Endodermal cell (in vitro differentiated cells): ENCODE measurements around the gene TTC7B. TPM values are rescaled to one million over a fixed set of nuclear protein-coding genes. Genes with fewer than 3 reads are reported as not detected.

Experiments
- DNase-seq: peaks from one replicate; pipeline ENCODE4 v3.0.0-alpha.2; 2017
- H3K27ac ChIP-seq: 2 replicates; pipeline ENCODE4 v1.5.1; 2013; ENCODE audit warnings: mild to moderate bottlenecking, low read depth, low read length, moderate library complexity
- H3K27me3 ChIP-seq: 2 replicates; pipeline ENCODE4 v1.6.1; 2013; ENCODE audit warnings: mild to moderate bottlenecking, low read length, moderate library complexity; ENCODE audit not compliant: insufficient read depth, control insufficient read depth, poor library complexity, severe bottlenecking
- H3K36me3 ChIP-seq: 2 replicates; pipeline ENCODE4 v1.7.0; 2013; ENCODE audit warnings: mild to moderate bottlenecking, low read length, moderate library complexity; ENCODE audit not compliant: control insufficient read depth, insufficient read depth
- H3K4me1 ChIP-seq: one replicate; pipeline ENCODE4 v1.7.0; 2013; ENCODE audit warnings: low read length; ENCODE audit not compliant: control insufficient read depth, insufficient read depth
- H3K4me3 ChIP-seq: 2 replicates; pipeline ENCODE4 v1.5.1; 2013; ENCODE audit warnings: mild to moderate bottlenecking, low read length, moderate library complexity
- H3K9ac ChIP-seq: 2 replicates; pipeline ENCODE4 v1.6.1; 2013; ENCODE audit warnings: mild to moderate bottlenecking, low read length, moderate library complexity; ENCODE audit not compliant: poor library complexity, severe bottlenecking; ENCODE audit errors: extremely low read depth
- H3K9me3 ChIP-seq: 2 replicates; pipeline ENCODE4 v1.6.1; 2013; ENCODE audit warnings: mild to moderate bottlenecking, low read length, moderate library complexity; ENCODE audit not compliant: control insufficient read depth
- H3K27ac Mint-ChIP-seq: 2 replicates; pipeline ENCODE4 v1.8.0; 2020; ENCODE audit warnings: mixed read lengths
- H3K27me3 Mint-ChIP-seq: 2 replicates; pipeline ENCODE4 v1.8.0; 2021; ENCODE audit warnings: mild to moderate bottlenecking, mixed read lengths; ENCODE audit not compliant: insufficient read depth
- H3K36me3 Mint-ChIP-seq: 2 replicates; pipeline ENCODE4 v1.8.0; 2020; ENCODE audit warnings: low read depth, mixed read lengths
- H3K4me1 Mint-ChIP-seq: 2 replicates; pipeline ENCODE4 v1.8.0; 2020; ENCODE audit warnings: mixed read lengths
- H3K4me3 Mint-ChIP-seq: 2 replicates; pipeline ENCODE4 v1.8.0; 2020; ENCODE audit warnings: mild to moderate bottlenecking, moderate library complexity, mixed read lengths
- H3K9me3 Mint-ChIP-seq: 2 replicates; pipeline ENCODE4 v1.8.0; 2020; ENCODE audit warnings: mild to moderate bottlenecking, mixed read lengths
- WGBS, 2 experiments: methylation state at CpG; one replicate each; pipeline versions ENCODE4 v1.1.5 to v1.1.7; 2013; ENCODE audit warnings: missing lambda C conversion rate in 2 of 2, mixed read lengths in 1 of 2; ENCODE audit not compliant: insufficient coverage in 1 of 2, insufficient read length in 1 of 2; 5-methylcytosine and 5-hydroxymethylcytosine counted together
- total RNA-seq, 2 donors: library from RNA; stranded (reverse); fragmentation: NEBNext Ultra II Directional in 1 of 2; extraction: Animal tissue kit (Norgen Biotek cat#: 25700) in 1 of 2; gene quantifications; 2 replicates in 1 of 2; 3 replicates in 1 of 2; pipeline ENCODE4 v1.2.1, GENCODE V29; 2021
- TF ChIP-seq, protein P1 (sequence below): fragments of 200-600 bp; sonication (generic); conservative IDR thresholded peaks from 2 replicates; pipeline ENCODE4 v1.5.0; 2021; ENCODE audit warnings: antibody characterized with exemption, mild to moderate bottlenecking

TTC7B gene
- total RNA-seq, 2 donors from 2014 or later: 51.3 to 62.6 TPM

DNA sequence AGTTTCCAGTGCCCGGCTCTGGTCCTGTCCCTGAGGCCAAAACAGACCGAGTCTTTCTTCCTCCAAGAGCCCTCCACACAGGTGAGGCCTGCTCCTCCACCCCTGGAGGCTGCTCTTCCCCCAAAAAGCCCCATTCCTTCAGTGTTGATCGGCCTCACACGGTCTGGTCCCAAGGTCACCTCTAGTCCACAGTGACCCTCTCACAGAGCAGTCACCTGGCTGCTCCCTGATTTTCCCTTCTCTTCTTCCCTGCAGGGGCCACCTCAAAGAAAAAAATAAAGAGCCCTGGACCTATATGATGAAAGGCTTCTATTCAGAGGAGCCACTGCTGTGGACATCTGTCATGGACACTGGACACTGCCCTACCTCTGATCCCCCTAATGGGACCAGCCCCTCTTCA, 42.5 kb downstream of the TTC7B start:
- Histone ChIP-seq H3K27ac (no peak overlapping the region), H3K9me3 (peaks cover 4% of the 10 kb centered on the region), H3K4me3 (no peak overlapping the region), H3K9ac (no peak overlapping the region), H3K27me3 (no peaks in the 10 kb centered on the region), H3K4me1 (no peaks in the 10 kb centered on the region), H3K36me3 (peaks cover 6% of the 10 kb centered on the region)
- WGBS, 2 experiments: 98 to 100% methylated on average over 4 of the region's 4 CpGs
- peaks cover 26% of the 10 kb centered on the region for H3K36me3 Mint-ChIP-seq
- no peak for DNase-seq
- H3K9me3 Mint-ChIP-seq: peaks cover 3% of the 10 kb centered on the region
- TF ChIP-seq, protein P1, sequence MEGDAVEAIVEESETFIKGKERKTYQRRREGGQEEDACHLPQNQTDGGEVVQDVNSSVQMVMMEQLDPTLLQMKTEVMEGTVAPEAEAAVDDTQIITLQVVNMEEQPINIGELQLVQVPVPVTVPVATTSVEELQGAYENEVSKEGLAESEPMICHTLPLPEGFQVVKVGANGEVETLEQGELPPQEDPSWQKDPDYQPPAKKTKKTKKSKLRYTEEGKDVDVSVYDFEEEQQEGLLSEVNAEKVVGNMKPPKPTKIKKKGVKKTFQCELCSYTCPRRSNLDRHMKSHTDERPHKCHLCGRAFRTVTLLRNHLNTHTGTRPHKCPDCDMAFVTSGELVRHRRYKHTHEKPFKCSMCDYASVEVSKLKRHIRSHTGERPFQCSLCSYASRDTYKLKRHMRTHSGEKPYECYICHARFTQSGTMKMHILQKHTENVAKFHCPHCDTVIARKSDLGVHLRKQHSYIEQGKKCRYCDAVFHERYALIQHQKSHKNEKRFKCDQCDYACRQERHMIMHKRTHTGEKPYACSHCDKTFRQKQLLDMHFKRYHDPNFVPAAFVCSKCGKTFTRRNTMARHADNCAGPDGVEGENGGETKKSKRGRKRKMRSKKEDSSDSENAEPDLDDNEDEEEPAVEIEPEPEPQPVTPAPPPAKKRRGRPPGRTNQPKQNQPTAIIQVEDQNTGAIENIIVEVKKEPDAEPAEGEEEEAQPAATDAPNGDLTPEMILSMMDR: no peak
- H3K27ac Mint-ChIP-seq: no peak overlapping the region
- no peaks in the 10 kb centered on the region for H3K27me3 Mint-ChIP-seq
- peaks cover 4% of the 10 kb centered on the region for H3K4me1 Mint-ChIP-seq
- no peak overlapping the region for H3K4me3 Mint-ChIP-seq

DNA sequence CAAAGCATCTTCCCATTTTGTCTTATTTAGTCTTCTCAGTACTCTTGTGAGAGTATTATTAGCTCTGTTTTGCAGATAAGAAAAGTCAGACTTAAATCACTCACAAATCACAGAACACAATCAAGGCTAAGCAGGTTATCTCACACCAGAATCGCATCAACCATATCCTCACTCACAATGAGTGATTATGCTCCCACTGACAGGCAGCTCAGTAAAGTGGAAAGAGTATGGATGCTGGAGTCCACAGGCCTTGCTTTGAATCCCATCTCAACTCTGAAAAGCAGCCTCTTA, 43.1 kb downstream of the TTC7B start:
- Histone ChIP-seq H3K9ac (no peak overlapping the region), H3K36me3 (peaks cover 6% of the 10 kb centered on the region), H3K27me3 (no peaks in the 10 kb centered on the region), H3K27ac (no peak overlapping the region), H3K9me3 (peaks cover 9% of the 10 kb centered on the region), H3K4me1 (no peaks in the 10 kb centered on the region), H3K4me3 (no peak overlapping the region)
- TF ChIP-seq, protein P1: no peak
- 83% methylated on average over 1 of the region's 1 CpG; no CpG with 5 or more reads in 1 of the 2 experiments for WGBS, 2 experiments
- Mint-ChIP-seq H3K9me3 (peaks cover 7% of the 10 kb centered on the region), H3K27ac (no peak overlapping the region), H3K4me3 (no peak overlapping the region), H3K27me3 (no peaks in the 10 kb centered on the region), H3K4me1 (peaks cover 4% of the 10 kb centered on the region), H3K36me3 (peaks cover 27% of the 10 kb centered on the region)
- no peak for DNase-seq

DNA sequence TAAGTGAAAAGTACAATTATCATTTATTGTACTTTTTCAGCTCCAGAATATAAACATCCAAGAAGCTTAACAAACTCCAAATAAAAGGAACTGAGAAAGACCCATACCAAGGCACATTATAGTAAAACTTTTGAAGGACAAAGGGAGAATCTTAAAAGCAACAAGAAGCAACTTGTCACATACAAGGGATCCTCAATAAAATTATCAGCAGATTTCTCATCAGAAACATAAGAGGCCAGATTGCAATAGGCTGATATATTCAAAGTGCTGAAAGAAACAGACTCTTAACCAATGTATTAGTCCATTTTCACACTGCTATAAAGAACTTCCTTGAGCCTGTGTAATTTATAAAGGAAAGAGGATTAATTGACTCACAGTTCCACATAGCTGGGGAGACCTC, 48.3 kb downstream of the TTC7B start:
- Histone ChIP-seq H3K4me3 (no peak overlapping the region), H3K27ac (no peak overlapping the region), H3K36me3 (peaks cover 16% of the 10 kb centered on the region), H3K9me3 (peaks cover 30% of the 10 kb centered on the region), H3K9ac (no peak overlapping the region), H3K4me1 (no peaks in the 10 kb centered on the region), H3K27me3 (no peaks in the 10 kb centered on the region)
- H3K36me3 Mint-ChIP-seq: peaks cover 51% of the 10 kb centered on the region
- DNase-seq: no peak
- H3K4me3 Mint-ChIP-seq: no peak overlapping the region
- peaks cover 22% of the 10 kb centered on the region for H3K9me3 Mint-ChIP-seq
- H3K27me3 Mint-ChIP-seq: no peaks in the 10 kb centered on the region
- TF ChIP-seq, protein P1: no peak
- no peaks in the 10 kb centered on the region for H3K4me1 Mint-ChIP-seq
- no peak overlapping the region for H3K27ac Mint-ChIP-seq
